Measurements from ENCODE around the gene SMIM13.

GRCh38 chr6:11136809-11137208 is 43.2 kb downstream of the SMIM13 start:
- no peak for TF ChIP-seq CTCF (IDR thresholded peaks at IDR 0.05; ENCODE audit: borderline replicate concordance, extremely low read depth, low read length, poor library complexity, severe bottlenecking)
- no peak for TF ChIP-seq EZH2 (IDR thresholded peaks at IDR 0.05; ENCODE audit: borderline replicate concordance, low read depth, low read length, severe bottlenecking)
